Ovary (tissue), 3 donors: Measurements from ENCODE around the gene FIZ1.

Source experiments
- POLR2A ChIP-seq: fragments of 450-650 bp; IDR thresholded peaks from one replicate; pipeline ENCODE4 v1.6.1; 2017; ENCODE audit warnings: antibody characterized with exemption, mild to moderate bottlenecking, moderate library complexity
- TF ChIP-seq, protein P1 (sequence below), 3 donors: fragments of 450-650 bp in 2 of 3; fragments of 200-600 bp in 1 of 3; IDR thresholded peaks; one replicate each; pipeline versions ENCODE4 v1.5.1 to v1.8.0; 2016 to 2022; ENCODE audit warnings: antibody characterized with exemption in 3 of 3, mild to moderate bottlenecking in 1 of 3
- donor health status: DM: no; HTN: no; CAD: no.

DNA sequence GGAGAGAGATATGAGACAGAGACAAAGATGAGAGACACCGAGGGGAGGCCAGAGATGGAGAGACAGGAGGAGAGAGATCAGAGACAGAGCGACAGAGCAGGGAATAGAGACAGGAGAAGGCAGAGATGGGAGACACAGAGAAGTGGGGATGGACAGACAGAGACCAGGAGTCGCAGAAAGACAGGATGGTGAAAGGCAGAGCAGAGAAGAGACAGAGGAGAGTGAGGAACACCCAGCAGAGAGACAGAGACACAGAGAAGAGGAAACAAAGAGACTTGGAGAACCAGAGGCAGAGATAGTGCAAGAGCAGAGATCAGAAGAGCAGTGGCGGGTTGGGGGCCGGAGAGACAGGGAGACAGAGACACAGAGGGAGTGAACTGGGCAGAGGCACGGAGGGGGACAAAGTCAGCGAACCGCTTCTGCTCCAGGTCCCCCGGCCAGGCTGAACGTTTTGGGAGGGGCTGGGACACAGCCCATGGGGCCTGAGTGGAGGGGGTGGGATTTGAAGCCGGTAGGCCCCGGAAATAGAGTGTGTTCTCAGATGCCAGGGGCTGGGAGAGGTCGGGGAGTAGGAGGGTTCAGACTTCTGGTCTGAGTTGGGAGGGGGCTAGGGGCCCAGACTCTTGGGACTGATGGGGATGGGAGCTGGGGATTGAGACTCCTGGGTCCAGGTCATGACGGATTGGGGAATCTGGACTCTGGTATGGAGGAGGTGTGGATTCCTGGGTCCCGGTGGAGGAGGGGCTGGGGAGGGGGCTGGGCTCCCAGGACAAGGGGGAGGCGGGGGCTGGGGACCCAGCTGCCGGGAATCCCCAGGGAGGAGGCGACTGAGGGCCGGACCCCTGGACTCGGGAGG lies 19.3 kb downstream of the FIZ1 start:
- TF ChIP-seq, protein P1, sequence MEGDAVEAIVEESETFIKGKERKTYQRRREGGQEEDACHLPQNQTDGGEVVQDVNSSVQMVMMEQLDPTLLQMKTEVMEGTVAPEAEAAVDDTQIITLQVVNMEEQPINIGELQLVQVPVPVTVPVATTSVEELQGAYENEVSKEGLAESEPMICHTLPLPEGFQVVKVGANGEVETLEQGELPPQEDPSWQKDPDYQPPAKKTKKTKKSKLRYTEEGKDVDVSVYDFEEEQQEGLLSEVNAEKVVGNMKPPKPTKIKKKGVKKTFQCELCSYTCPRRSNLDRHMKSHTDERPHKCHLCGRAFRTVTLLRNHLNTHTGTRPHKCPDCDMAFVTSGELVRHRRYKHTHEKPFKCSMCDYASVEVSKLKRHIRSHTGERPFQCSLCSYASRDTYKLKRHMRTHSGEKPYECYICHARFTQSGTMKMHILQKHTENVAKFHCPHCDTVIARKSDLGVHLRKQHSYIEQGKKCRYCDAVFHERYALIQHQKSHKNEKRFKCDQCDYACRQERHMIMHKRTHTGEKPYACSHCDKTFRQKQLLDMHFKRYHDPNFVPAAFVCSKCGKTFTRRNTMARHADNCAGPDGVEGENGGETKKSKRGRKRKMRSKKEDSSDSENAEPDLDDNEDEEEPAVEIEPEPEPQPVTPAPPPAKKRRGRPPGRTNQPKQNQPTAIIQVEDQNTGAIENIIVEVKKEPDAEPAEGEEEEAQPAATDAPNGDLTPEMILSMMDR (IDR thresholded peaks at IDR 0.05): no peak
- no peak for TF ChIP-seq POLR2A
